Fibroblast of skin of abdomen (primary cell): ENCODE results near the gene GDF15.

Experiments used
- DNase-seq: peaks from one replicate; pipeline ENCODE4 v3.0.0-alpha.2; 2013

The GDF15 gene

DNA sequence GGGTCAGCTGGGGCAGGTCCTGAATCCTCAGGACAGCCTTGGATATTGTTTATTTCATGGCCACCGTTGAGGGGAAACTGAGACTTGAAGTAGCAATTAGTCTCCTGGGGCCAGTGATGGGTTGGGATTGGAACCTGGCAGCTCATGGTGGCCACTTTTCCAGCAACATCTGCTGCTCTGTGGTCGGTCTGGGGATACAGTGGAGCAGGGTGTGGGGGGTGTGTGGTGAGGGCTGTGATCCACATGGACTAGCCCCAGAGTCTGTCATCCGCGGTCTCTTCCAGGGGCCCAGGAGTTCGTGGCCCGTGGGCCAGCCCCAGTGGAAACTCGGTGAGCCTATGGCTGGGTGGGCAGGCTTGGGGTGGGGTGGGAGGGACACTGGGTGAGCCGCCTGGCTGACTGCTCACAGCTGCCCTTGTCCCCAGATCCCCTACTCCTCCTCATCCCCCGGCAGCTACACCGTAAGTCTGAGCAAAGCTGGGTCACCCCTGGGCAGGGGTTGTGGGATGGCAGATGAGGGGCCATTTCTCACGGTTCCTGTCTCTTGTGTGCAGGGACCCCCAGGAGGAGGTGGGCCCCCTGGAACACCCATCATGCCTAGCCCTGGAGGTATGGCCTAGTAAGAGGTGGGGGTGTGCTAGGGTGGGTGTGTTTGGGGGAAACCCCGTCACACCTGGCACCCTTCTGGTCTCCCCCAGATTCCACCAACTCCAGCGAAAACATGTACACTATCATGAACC lies 46.5 kb downstream of the GDF15 start:
- peak; percentile 54 for DNase-seq

- no peak for DNase-seq
These were observed 47.2 kb downstream of the GDF15 start for GRCh38 chr19:18433015-18433691.

DNA sequence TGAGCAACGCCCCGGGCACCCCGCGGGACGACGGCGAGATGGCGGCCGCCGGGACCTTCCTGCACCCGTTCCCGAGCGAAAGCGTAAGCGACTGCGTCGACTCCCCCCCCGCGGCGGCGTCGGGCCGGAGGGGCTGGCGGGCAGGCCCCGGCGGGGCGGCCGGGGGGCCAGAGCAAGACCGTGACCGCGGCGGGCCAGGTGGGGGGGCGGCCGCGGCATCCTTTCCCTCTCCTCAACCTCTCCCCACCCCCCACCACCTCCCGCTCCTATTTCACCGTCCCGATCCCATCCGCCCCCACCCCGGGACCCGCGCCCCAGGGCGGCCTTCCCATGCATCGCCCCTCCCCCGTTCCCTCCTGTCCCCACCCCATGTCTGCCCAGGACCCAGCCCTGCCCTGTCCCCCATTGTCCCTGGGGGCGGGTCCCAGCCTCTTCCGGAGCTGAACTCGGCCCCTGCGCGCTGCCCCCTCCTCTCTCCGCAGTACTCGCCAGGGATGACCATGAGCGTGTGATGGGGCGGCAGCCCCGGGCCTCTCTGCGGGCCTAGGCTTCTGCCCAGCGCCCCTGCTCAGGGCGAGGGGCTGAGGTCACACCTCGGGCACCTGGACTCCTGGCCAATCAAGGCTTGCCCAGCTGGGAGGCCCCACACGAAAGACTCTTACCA lies 47.9 kb downstream of the GDF15 start:
- no peak for DNase-seq

GRCh38 chr19:18434411-18435175 lies 48.6 kb downstream of the GDF15 start:
- DNase-seq, result no peak

DNA sequence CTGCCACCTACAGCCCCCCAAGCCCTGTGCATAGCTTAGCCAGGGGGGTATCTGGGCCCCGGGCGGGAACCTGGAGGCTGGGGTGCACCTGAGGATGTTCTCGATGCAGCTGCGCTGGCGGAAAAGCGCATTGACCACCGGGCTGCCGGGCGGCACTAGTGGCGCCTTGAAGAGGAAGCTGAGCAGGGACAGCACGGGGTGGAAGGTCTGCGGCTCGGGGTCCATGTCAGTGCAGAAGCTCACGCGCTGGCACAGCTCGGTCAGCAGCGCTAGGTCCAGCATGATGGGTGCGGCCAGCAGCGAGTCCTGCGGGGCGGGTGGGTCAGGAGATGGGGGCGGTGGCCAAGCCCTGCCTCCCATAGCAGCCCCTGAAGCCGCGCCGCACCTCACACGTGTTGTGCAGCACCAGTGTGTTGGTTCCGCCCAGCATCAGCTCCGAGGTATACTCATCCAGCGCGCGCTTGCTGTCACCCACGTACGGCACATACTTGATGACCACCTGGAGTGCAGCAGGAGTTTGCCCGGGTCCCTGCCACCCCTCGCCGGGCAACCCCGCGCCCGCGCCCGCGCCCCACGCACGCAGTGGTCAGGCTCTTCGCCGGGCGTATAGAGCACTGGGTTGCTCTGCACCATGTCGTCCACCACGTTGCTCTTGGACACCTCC lies 49.4 kb downstream of the GDF15 start:
- DNase-seq, result no peak

DNA sequence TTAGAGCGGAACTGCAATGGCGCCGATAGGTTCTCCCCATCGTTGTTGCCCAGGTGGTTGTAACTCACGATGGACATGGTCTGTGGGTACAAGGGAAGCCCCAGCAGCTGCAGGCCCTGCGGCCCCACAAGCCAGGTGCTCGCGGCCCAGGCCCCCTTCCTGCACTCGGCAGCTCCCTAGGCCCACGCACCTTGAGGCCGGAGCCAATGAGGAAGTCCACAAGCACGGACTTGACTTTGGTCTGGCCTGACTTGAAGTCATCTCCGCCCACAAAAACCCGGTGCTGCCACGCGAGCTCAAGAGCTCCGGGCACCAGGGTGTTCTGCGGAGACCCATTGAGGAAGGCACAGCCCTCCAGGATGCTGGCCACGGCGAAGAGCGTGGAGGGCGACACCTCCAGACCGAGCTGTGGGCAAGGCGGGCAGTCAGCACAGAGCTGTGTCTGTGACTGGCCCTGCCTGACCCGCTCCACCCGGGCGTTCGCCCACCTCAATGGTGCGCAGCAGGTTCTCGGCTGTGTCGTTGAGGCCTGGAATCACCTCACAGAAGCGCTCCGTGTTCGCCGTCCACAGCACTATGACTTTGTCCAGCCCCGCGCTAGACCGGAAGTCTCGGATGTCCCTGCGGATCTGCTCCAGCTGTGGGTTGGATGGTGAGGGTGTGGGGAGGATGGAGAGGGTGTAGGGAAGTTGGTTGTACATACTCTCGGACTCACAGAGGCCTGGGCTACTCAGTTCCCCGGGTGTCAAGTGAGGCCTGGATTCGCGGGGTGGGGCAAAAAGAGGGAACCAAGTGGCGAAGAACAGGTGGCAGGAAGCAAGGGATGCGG lies 50.1 kb downstream of the GDF15 start:
- no peak for DNase-seq

GRCh38 chr19:18436671-18437490 lies 50.9 kb downstream of the GDF15 start:
- peak; percentile 85 for DNase-seq

- DNase-seq, result no peak
These were observed 51.8 kb downstream of the GDF15 start, which contains the start of gene ISYNA1 for GRCh38 chr19:18437491-18438330. Gene ISYNA1 (minus strand): TSS chr19:18438133. CDS start chr19:18437979, 154 bp downstream.

- DNase-seq, result no peak
These were observed 52.5 kb downstream of the GDF15 start for GRCh38 chr19:18438331-18439024.
